K562 (cell line): ENCODE data around the gene PRR35. TPM values are rescaled to one million over a fixed set of nuclear protein-coding genes. Genes with fewer than 3 reads are reported as not detected.
A peak's percentile ranks its signal among the peaks of the same experiment; 100 is the strongest.

Experiments used
- ATAC-seq: fragments of 200-7000 bp; cut with Tn5 transposase; 3 replicates; pipeline ENCODE4 v1.9.1; 2020; ENCODE audit warnings: moderate library complexity
- BruUV-seq: library from RNA; stranded (reverse); fragments of 400-500 nt; replicated peaks from 2 replicates; lab custom pipeline; 2021; lab: Mats Ljungman, UMichigan
- CTCF ChIA-PET: fragments of 300-600 bp; formaldehyde crosslinking; extraction: SDS; loops from one replicate; lab custom pipeline; 2021; ENCODE audit warnings: low intra/inter-chr PET ratio; lab: Yijun Ruan, JAX
- POLR2A ChIA-PET: fragments of 300-600, 350-650 bp; sonication (Branson Sonifier 250); formaldehyde crosslinking; extraction: SDS; loops from one replicate; lab custom pipeline; 2021; ENCODE audit warnings: antibody characterized with exemption, inconsistent platforms; lab: Yijun Ruan, JAX
- DNase-seq, 4 experiments: peaks; one replicate each; pipeline versions ENCODE4 v3.0.0 to v3.0.0-alpha.2; 2011 to 2018; ENCODE audit warnings: low spot score in 3 of 4, mixed read lengths in 3 of 4; ENCODE audit errors: extremely low read depth in 1 of 4
- FAIRE-seq: peaks from 2 replicates; lab custom pipeline; 2011; peaks lifted over from hg19 to GRCh38; lab: Jason Lieb, UNC
- H2AFZ ChIP-seq: 2 replicates; pipeline ENCODE4 v1.6.0; 2011; ENCODE audit warnings: low read depth, low read length, control low read depth, inconsistent platforms
- H3K27ac ChIP-seq: fragments of 200-600 bp; 3 replicates; pipeline ENCODE4 v1.8.0; 2011; ENCODE audit warnings: low read depth, mild to moderate bottlenecking, control low read depth, inconsistent platforms, low read length, moderate library complexity, mixed read lengths; ENCODE audit errors: extremely low read depth
- H3K27me3 ChIP-seq, 2 experiments: fragments of 300-600 bp in 1 of 2; 2 replicates in 1 of 2; 3 replicates in 1 of 2; pipeline versions ENCODE4 v1.6.0 to v1.8.0; 2011; ENCODE audit warnings: inconsistent platforms in 2 of 2, low read length in 2 of 2, mild to moderate bottlenecking in 1 of 2, mixed read lengths in 1 of 2, moderate library complexity in 1 of 2; ENCODE audit not compliant: control insufficient read depth in 2 of 2, insufficient read depth in 2 of 2
- H3K36me3 ChIP-seq: fragments of 300-600 bp; 3 replicates; pipeline ENCODE4 v1.8.0; 2011; ENCODE audit warnings: mild to moderate bottlenecking, low read length, inconsistent platforms; ENCODE audit not compliant: control insufficient read depth, insufficient read depth
- H3K4me1 ChIP-seq, 2 experiments: fragments of 200-600 bp in 1 of 2; replicated peaks in 1 of 2; 2 replicates in 1 of 2; 3 replicates in 1 of 2; pipeline versions ENCODE4 v1.5.1 to v1.8.0; 2011; ENCODE audit warnings: inconsistent platforms in 2 of 2, low read length in 2 of 2, mild to moderate bottlenecking in 1 of 2, mixed read lengths in 1 of 2, moderate library complexity in 1 of 2; ENCODE audit not compliant: control insufficient read depth in 2 of 2, insufficient read depth in 2 of 2
- H3K4me2 ChIP-seq: 2 replicates; pipeline ENCODE4 v1.6.1; 2011; ENCODE audit warnings: low read length, control low read depth, inconsistent platforms, mixed read lengths; ENCODE audit not compliant: insufficient read depth
- H3K4me3 ChIP-seq: fragments of 200-600 bp; sonication (generic), shearing (Covaris generic); 2 replicates; pipeline ENCODE4 v1.5.1; 2016; ENCODE audit warnings: control low read depth, inconsistent platforms
- H3K79me2 ChIP-seq: fragments of 200-600 bp; 3 replicates; pipeline ENCODE4 v1.8.0; 2011; ENCODE audit warnings: low read length, inconsistent platforms; ENCODE audit not compliant: control insufficient read depth, insufficient read depth
- H3K9ac ChIP-seq, 2 experiments: 2 replicates each; pipeline versions ENCODE4 v1.6.0 to v1.6.1; 2011; ENCODE audit warnings: low read depth in 2 of 2, low read length in 2 of 2, control low read depth in 1 of 2, inconsistent platforms in 1 of 2, mild to moderate bottlenecking in 1 of 2, mixed read lengths in 1 of 2; ENCODE audit not compliant: insufficient read depth in 1 of 2
- H3K9me1 ChIP-seq: one replicate; pipeline ENCODE4 v1.6.0; 2011; ENCODE audit warnings: inconsistent platforms, mild to moderate bottlenecking, low read length, moderate library complexity; ENCODE audit not compliant: control insufficient read depth, insufficient read depth
- H3K9me3 ChIP-seq: replicated peaks from 2 replicates; pipeline ENCODE4 v1.5.1; 2011; ENCODE audit warnings: low read depth, low read length, inconsistent platforms; ENCODE audit not compliant: control insufficient read depth, insufficient read depth
- H4K20me1 ChIP-seq: replicated peaks from 2 replicates; pipeline ENCODE4 v1.6.1; 2011; ENCODE audit warnings: low read length, inconsistent platforms, mixed read lengths; ENCODE audit not compliant: control insufficient read depth, insufficient read depth
- EZH2 ChIP-seq: IDR thresholded peaks from 2 replicates; pipeline ENCODE4 v1.6.1; 2012; ENCODE audit warnings: low read depth, mild to moderate bottlenecking, inconsistent platforms, low read length, borderline replicate concordance
- HDAC6 ChIP-seq: IDR thresholded peaks from 2 replicates; pipeline ENCODE4 v1.6.1; 2012; ENCODE audit warnings: low read depth, mild to moderate bottlenecking, control low read depth, inconsistent platforms, low read length, moderate library complexity
- MAFK ChIP-seq: IDR thresholded peaks from 2 replicates; pipeline ENCODE4 v1.6.1; 2011; ENCODE audit warnings: low read length, improper control_type of control experiment
- MXI1 ChIP-seq: IDR thresholded peaks from 2 replicates; pipeline ENCODE4 v1.6.1; 2011; ENCODE audit warnings: low read depth, mild to moderate bottlenecking, improper control_type of control experiment, low read length
- PTBP1 ChIP-seq: fragments of 200-400 bp; formaldehyde crosslinking; IDR thresholded peaks from 2 replicates; pipeline ENCODE4 v1.6.1; 2017; ENCODE audit warnings: low read depth, low read length
- ZNF561 ChIP-seq: fragments of 450-650 bp; formaldehyde crosslinking; conservative IDR thresholded peaks from 2 replicates; pipeline ENCODE4 v1.4.0; 2020; ENCODE audit warnings: mild to moderate bottlenecking, moderate library complexity
- WGBS: fragments of 100-300 bp; shearing (Covaris generic); methylation state at CpG from one replicate; pipeline ENCODE4 v1.1.6; 2016; ENCODE audit warnings: low coverage, mixed read lengths; ENCODE audit not compliant: insufficient coverage; ENCODE audit errors: missing lambda C conversion rate; 5-methylcytosine and 5-hydroxymethylcytosine counted together
- in situ Hi-C: fragments of 300-500 bp; cut with MboI; formaldehyde crosslinking; loops from 4 replicates; pipeline ENCODE4 v1.15.0; 2018; ENCODE audit warnings: inconsistent platforms, mixed read lengths
- intact Hi-C: fragments of 100-400 bp; cut with micrococcal nuclease; formaldehyde crosslinking; loops from 2 replicates; pipeline ENCODE4 v1.14.2; 2022
- polyA plus RNA-seq, 8 experiments: library from polyadenylated mRNA; depleted of rRNA in 4 of 8; stranded (reverse) in 5 of 8; unstranded in 3 of 8; fragments of >200 nt; fragmentation: Nextera tagmentation in 2 of 8; fragmentation: Illumina TruSeq in 1 of 8; extraction: Ambion mirVana in 2 of 8; extraction: Trizol in 1 of 8; gene quantifications; 2 replicates each; pipeline versions ENCODE4 v1.2.1 to v1.2.3, GENCODE V29; 2011 to 2014; ENCODE audit warnings: inconsistent platforms in 1 of 8, missing spikeins in 1 of 8
- total RNA-seq, 7 experiments: library from RNA; depleted of rRNA in 6 of 7; stranded (reverse); fragments of >200 nt in 6 of 7; fragmentation: Illumina TruSeq in 2 of 7; extraction: Trizol in 2 of 7; gene quantifications; 2 replicates each; pipeline versions ENCODE4 v1.2.1 to v1.2.3, GENCODE V29; 2011 to 2021; ENCODE audit warnings: low replicate concordance in 1 of 7
- TF ChIP-seq, protein P1 (sequence below): fragments of 450-650 bp; formaldehyde crosslinking; IDR thresholded peaks from 2 replicates; pipeline ENCODE4 v1.4.0; 2022; ENCODE audit warnings: mild to moderate bottlenecking, moderate library complexity
- TF ChIP-seq, protein P2 (sequence below): sonication (generic); formaldehyde crosslinking; IDR thresholded peaks from 2 replicates; pipeline ENCODE4 v1.8.0; 2023; ENCODE audit warnings: mild to moderate bottlenecking, missing genetic modification reagents
- TF ChIP-seq, protein P3 (sequence below): sonication (generic); formaldehyde crosslinking; IDR thresholded peaks from 2 replicates; pipeline ENCODE4 v1.8.1; 2022; ENCODE audit warnings: missing genetic modification reagents
- TF ChIP-seq, protein P4 (sequence below): fragments of 450-650 bp; IDR thresholded peaks from 2 replicates; pipeline ENCODE4 v1.6.1; 2018; ENCODE audit not compliant: partially characterized antibody
- TF ChIP-seq, protein P5 (sequence below), 2 experiments: fragments of 450-650 bp; IDR thresholded peaks; 2 replicates each; pipeline ENCODE4 v1.6.1; 2016

Gene PRR35
- total and polyA plus RNA-seq, 9 of the 15 experiments (the other 6 are each of a cell fraction or from before 2014, with no cell fraction given), result 0.17 to 0.45 (median 0.21) TPM; not detected in 5

DNA sequence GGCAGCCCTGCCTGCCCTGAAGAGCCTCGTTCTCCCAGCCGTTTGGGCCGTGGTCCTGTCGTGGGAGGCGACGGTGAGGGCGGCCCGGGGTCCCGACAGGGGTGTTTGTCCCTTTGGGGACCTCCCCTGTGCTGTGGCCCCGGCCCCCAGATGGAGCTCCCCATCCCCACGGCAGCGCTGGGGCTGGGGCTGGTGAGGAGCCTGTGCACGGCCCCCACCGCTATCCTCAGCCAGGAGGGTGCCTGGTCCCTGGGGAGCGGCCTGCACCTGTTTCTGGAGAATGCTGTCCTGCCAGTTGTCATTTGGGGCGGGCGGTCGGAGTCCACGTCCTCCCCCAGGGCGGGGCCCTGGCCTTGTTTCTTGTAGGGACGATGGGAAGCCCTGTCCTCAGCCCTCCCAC lies 26.1 kb upstream of the PRR35 start:
- Histone ChIP-seq H3K9me1 (peaks cover 12% of the 10 kb centered on the region), H3K4me3 (no peak overlapping the region), H3K9me3 (no peaks in the 10 kb centered on the region), H3K4me2 (no peak overlapping the region), H3K27ac (no peak overlapping the region), H3K9ac (peak overlapping the region in 1 of 2 experiments; percentile 16; a peak in 1 of 4 replicates), H3K4me1 (peaks cover 6 to 80% of the 10 kb centered on the region in 2 experiments), H3K36me3 (peaks cover 69% of the 10 kb centered on the region; the same call in 1 of the 3 replicates), H4K20me1 (peaks cover 16% of the 10 kb centered on the region), H2AFZ (no peak overlapping the region), H3K79me2 (peaks cover 96% of the 10 kb centered on the region), H3K27me3 (no peaks in the 10 kb centered on the region)
- no peak for ATAC-seq
- no TSS peak for BruUV-seq
- POLR2A ChIA-PET, result interaction anchor here (0.5 to 1.0 kb wide), 2 partner anchors 9 to 141 kb away, joined by 3 to 4 read pairs; partner anchors contain the start of gene RHBDL1
- in situ Hi-C loops (no loop called here), intact Hi-C loops (no loop called here)
- CTCF ChIA-PET, result no interaction called here
- WGBS, result 93% methylated on average over 5 of the region's 21 CpGs
- no peak for FAIRE-seq
- peak in 2 of 4 experiments; percentile 40 to 51 for DNase-seq
- TF ChIP-seq ZNF561 (CRISPR knock-in tag), result no peak
- TF ChIP-seq HDAC6, result no peak
- no peak for TF ChIP-seq PTBP1
- no peak for TF ChIP-seq EZH2
- no peak for TF ChIP-seq MXI1
- TF ChIP-seq, protein P1, sequence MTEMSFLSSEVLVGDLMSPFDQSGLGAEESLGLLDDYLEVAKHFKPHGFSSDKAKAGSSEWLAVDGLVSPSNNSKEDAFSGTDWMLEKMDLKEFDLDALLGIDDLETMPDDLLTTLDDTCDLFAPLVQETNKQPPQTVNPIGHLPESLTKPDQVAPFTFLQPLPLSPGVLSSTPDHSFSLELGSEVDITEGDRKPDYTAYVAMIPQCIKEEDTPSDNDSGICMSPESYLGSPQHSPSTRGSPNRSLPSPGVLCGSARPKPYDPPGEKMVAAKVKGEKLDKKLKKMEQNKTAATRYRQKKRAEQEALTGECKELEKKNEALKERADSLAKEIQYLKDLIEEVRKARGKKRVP (CRISPR knock-in tag), result no peak
- TF ChIP-seq, protein P2, sequence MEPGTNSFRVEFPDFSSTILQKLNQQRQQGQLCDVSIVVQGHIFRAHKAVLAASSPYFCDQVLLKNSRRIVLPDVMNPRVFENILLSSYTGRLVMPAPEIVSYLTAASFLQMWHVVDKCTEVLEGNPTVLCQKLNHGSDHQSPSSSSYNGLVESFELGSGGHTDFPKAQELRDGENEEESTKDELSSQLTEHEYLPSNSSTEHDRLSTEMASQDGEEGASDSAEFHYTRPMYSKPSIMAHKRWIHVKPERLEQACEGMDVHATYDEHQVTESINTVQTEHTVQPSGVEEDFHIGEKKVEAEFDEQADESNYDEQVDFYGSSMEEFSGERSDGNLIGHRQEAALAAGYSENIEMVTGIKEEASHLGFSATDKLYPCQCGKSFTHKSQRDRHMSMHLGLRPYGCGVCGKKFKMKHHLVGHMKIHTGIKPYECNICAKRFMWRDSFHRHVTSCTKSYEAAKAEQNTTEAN (CRISPR knock-in tag), result no peak
- TF ChIP-seq, protein P3, sequence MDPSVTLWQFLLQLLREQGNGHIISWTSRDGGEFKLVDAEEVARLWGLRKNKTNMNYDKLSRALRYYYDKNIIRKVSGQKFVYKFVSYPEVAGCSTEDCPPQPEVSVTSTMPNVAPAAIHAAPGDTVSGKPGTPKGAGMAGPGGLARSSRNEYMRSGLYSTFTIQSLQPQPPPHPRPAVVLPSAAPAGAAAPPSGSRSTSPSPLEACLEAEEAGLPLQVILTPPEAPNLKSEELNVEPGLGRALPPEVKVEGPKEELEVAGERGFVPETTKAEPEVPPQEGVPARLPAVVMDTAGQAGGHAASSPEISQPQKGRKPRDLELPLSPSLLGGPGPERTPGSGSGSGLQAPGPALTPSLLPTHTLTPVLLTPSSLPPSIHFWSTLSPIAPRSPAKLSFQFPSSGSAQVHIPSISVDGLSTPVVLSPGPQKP, result no peak
- TF ChIP-seq, protein P4, sequence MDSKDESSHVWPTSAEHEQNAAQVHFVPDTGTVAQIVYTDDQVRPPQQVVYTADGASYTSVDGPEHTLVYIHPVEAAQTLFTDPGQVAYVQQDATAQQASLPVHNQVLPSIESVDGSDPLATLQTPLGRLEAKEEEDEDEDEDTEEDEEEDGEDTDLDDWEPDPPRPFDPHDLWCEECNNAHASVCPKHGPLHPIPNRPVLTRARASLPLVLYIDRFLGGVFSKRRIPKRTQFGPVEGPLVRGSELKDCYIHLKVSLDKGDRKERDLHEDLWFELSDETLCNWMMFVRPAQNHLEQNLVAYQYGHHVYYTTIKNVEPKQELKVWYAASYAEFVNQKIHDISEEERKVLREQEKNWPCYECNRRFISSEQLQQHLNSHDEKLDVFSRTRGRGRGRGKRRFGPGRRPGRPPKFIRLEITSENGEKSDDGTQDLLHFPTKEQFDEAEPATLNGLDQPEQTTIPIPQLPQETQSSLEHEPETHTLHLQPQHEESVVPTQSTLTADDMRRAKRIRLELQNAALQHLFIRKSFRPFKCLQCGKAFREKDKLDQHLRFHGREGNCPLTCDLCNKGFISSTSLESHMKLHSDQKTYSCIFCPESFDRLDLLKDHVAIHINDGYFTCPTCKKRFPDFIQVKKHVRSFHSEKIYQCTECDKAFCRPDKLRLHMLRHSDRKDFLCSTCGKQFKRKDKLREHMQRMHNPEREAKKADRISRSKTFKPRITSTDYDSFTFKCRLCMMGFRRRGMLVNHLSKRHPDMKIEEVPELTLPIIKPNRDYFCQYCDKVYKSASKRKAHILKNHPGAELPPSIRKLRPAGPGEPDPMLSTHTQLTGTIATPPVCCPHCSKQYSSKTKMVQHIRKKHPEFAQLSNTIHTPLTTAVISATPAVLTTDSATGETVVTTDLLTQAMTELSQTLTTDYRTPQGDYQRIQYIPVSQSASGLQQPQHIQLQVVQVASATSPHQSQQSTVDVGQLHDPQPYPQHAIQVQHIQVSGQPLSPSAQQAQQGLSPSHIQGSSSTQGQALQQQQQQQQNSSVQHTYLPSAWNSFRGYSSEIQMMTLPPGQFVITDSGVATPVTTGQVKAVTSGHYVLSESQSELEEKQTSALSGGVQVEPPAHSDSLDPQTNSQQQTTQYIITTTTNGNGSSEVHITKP, result no peak
- TF ChIP-seq MAFK, result no peak
- TF ChIP-seq, protein P5, sequence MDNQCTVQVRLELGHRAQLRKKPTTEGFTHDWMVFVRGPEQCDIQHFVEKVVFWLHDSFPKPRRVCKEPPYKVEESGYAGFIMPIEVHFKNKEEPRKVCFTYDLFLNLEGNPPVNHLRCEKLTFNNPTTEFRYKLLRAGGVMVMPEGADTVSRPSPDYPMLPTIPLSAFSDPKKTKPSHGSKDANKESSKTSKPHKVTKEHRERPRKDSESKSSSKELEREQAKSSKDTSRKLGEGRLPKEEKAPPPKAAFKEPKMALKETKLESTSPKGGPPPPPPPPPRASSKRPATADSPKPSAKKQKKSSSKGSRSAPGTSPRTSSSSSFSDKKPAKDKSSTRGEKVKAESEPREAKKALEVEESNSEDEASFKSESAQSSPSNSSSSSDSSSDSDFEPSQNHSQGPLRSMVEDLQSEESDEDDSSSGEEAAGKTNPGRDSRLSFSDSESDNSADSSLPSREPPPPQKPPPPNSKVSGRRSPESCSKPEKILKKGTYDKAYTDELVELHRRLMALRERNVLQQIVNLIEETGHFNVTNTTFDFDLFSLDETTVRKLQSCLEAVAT (IDR thresholded peaks at IDR 0.05), result no peak
